K562 (cell line): ENCODE data around the gene FBXO8. TPM values are rescaled to one million over a fixed set of nuclear protein-coding genes. Genes with fewer than 3 reads are reported as not detected.

Experiments used
- ATAC-seq: fragments of 200-7000 bp; cut with Tn5 transposase; 3 replicates; pipeline ENCODE4 v1.9.1; 2020; ENCODE audit warnings: moderate library complexity
- BruUV-seq: library from RNA; stranded (reverse); fragments of 400-500 nt; replicated peaks from 2 replicates; lab custom pipeline; 2021; lab: Mats Ljungman, UMichigan
- CTCF ChIA-PET: fragments of 300-600 bp; formaldehyde crosslinking; extraction: SDS; loops from one replicate; lab custom pipeline; 2021; ENCODE audit warnings: low intra/inter-chr PET ratio; lab: Yijun Ruan, JAX
- POLR2A ChIA-PET: fragments of 300-600, 350-650 bp; sonication (Branson Sonifier 250); formaldehyde crosslinking; extraction: SDS; loops from one replicate; lab custom pipeline; 2021; ENCODE audit warnings: antibody characterized with exemption, inconsistent platforms; lab: Yijun Ruan, JAX
- DNase-seq, 4 experiments: peaks; one replicate each; pipeline versions ENCODE4 v3.0.0 to v3.0.0-alpha.2; 2011 to 2018; ENCODE audit warnings: low spot score in 3 of 4, mixed read lengths in 3 of 4; ENCODE audit errors: extremely low read depth in 1 of 4
- FAIRE-seq: peaks from 2 replicates; lab custom pipeline; 2011; peaks lifted over from hg19 to GRCh38; lab: Jason Lieb, UNC
- H2AFZ ChIP-seq: 2 replicates; pipeline ENCODE4 v1.6.0; 2011; ENCODE audit warnings: low read depth, low read length, control low read depth, inconsistent platforms
- H3K27ac ChIP-seq: fragments of 200-600 bp; 3 replicates; pipeline ENCODE4 v1.8.0; 2011; ENCODE audit warnings: low read depth, mild to moderate bottlenecking, control low read depth, inconsistent platforms, low read length, moderate library complexity, mixed read lengths; ENCODE audit errors: extremely low read depth
- H3K27me3 ChIP-seq, 2 experiments: fragments of 300-600 bp in 1 of 2; 2 replicates in 1 of 2; 3 replicates in 1 of 2; pipeline versions ENCODE4 v1.6.0 to v1.8.0; 2011; ENCODE audit warnings: inconsistent platforms in 2 of 2, low read length in 2 of 2, mild to moderate bottlenecking in 1 of 2, mixed read lengths in 1 of 2, moderate library complexity in 1 of 2; ENCODE audit not compliant: control insufficient read depth in 2 of 2, insufficient read depth in 2 of 2
- H3K36me3 ChIP-seq: fragments of 300-600 bp; 3 replicates; pipeline ENCODE4 v1.8.0; 2011; ENCODE audit warnings: mild to moderate bottlenecking, low read length, inconsistent platforms; ENCODE audit not compliant: control insufficient read depth, insufficient read depth
- H3K4me1 ChIP-seq, 2 experiments: fragments of 200-600 bp in 1 of 2; replicated peaks in 1 of 2; 2 replicates in 1 of 2; 3 replicates in 1 of 2; pipeline versions ENCODE4 v1.5.1 to v1.8.0; 2011; ENCODE audit warnings: inconsistent platforms in 2 of 2, low read length in 2 of 2, mild to moderate bottlenecking in 1 of 2, mixed read lengths in 1 of 2, moderate library complexity in 1 of 2; ENCODE audit not compliant: control insufficient read depth in 2 of 2, insufficient read depth in 2 of 2
- H3K4me2 ChIP-seq: 2 replicates; pipeline ENCODE4 v1.6.1; 2011; ENCODE audit warnings: low read length, control low read depth, inconsistent platforms, mixed read lengths; ENCODE audit not compliant: insufficient read depth
- H3K4me3 ChIP-seq: fragments of 200-600 bp; sonication (generic), shearing (Covaris generic); 2 replicates; pipeline ENCODE4 v1.5.1; 2016; ENCODE audit warnings: control low read depth, inconsistent platforms
- H3K79me2 ChIP-seq: fragments of 200-600 bp; 3 replicates; pipeline ENCODE4 v1.8.0; 2011; ENCODE audit warnings: low read length, inconsistent platforms; ENCODE audit not compliant: control insufficient read depth, insufficient read depth
- H3K9ac ChIP-seq, 2 experiments: 2 replicates each; pipeline versions ENCODE4 v1.6.0 to v1.6.1; 2011; ENCODE audit warnings: low read depth in 2 of 2, low read length in 2 of 2, control low read depth in 1 of 2, inconsistent platforms in 1 of 2, mild to moderate bottlenecking in 1 of 2, mixed read lengths in 1 of 2; ENCODE audit not compliant: insufficient read depth in 1 of 2
- H3K9me1 ChIP-seq: one replicate; pipeline ENCODE4 v1.6.0; 2011; ENCODE audit warnings: inconsistent platforms, mild to moderate bottlenecking, low read length, moderate library complexity; ENCODE audit not compliant: control insufficient read depth, insufficient read depth
- H3K9me3 ChIP-seq: replicated peaks from 2 replicates; pipeline ENCODE4 v1.5.1; 2011; ENCODE audit warnings: low read depth, low read length, inconsistent platforms; ENCODE audit not compliant: control insufficient read depth, insufficient read depth
- H4K20me1 ChIP-seq: replicated peaks from 2 replicates; pipeline ENCODE4 v1.6.1; 2011; ENCODE audit warnings: low read length, inconsistent platforms, mixed read lengths; ENCODE audit not compliant: control insufficient read depth, insufficient read depth
- BACH1 ChIP-seq: fragments of 200-800 bp; sonication (Bioruptor generic); IDR thresholded peaks from 2 replicates; pipeline ENCODE4 v1.6.1; 2016; ENCODE audit warnings: missing genetic modification characterization, missing compliant biosample characterization
- NELFE ChIP-seq: IDR thresholded peaks from 2 replicates; pipeline ENCODE4 v1.6.1; 2011; ENCODE audit warnings: mild to moderate bottlenecking; ENCODE audit not compliant: insufficient read depth, insufficient read length
- POLR2G ChIP-seq: fragments of 200-400 bp; formaldehyde crosslinking; IDR thresholded peaks from 2 replicates; pipeline ENCODE4 v1.6.1; 2017; ENCODE audit warnings: low read depth, mild to moderate bottlenecking, antibody characterized with exemption, low read length, moderate library complexity
- SNAPC5 ChIP-seq: fragments of 250-450 bp; sonication (Bioruptor Pico); IDR thresholded peaks from 2 replicates; pipeline ENCODE4 v1.8.0; 2021; ENCODE audit warnings: moderate library complexity, mild to moderate bottlenecking, inconsistent platforms
- ZNF134 ChIP-seq: fragments of 250-450 bp; sonication (Bioruptor Pico); conservative IDR thresholded peaks from 2 replicates; pipeline ENCODE4 v1.4.0; 2020
- ZNF696 ChIP-seq: fragments of 250-450 bp; sonication (Bioruptor Pico); conservative IDR thresholded peaks from 2 replicates; pipeline ENCODE4 v1.4.0; 2020; ENCODE audit warnings: mild to moderate bottlenecking, moderate library complexity
- WGBS: fragments of 100-300 bp; shearing (Covaris generic); methylation state at CpG from one replicate; pipeline ENCODE4 v1.1.6; 2016; ENCODE audit warnings: low coverage, mixed read lengths; ENCODE audit not compliant: insufficient coverage; ENCODE audit errors: missing lambda C conversion rate; 5-methylcytosine and 5-hydroxymethylcytosine counted together
- in situ Hi-C: fragments of 300-500 bp; cut with MboI; formaldehyde crosslinking; loops from 4 replicates; pipeline ENCODE4 v1.15.0; 2018; ENCODE audit warnings: inconsistent platforms, mixed read lengths
- intact Hi-C: fragments of 100-400 bp; cut with micrococcal nuclease; formaldehyde crosslinking; loops from 2 replicates; pipeline ENCODE4 v1.14.2; 2022
- polyA plus RNA-seq, 8 experiments: library from polyadenylated mRNA; depleted of rRNA in 4 of 8; stranded (reverse) in 5 of 8; unstranded in 3 of 8; fragments of >200 nt; fragmentation: Nextera tagmentation in 2 of 8; fragmentation: Illumina TruSeq in 1 of 8; extraction: Ambion mirVana in 2 of 8; extraction: Trizol in 1 of 8; gene quantifications; 2 replicates each; pipeline versions ENCODE4 v1.2.1 to v1.2.3, GENCODE V29; 2011 to 2014; ENCODE audit warnings: inconsistent platforms in 1 of 8, missing spikeins in 1 of 8
- total RNA-seq, 7 experiments: library from RNA; depleted of rRNA in 6 of 7; stranded (reverse); fragments of >200 nt in 6 of 7; fragmentation: Illumina TruSeq in 2 of 7; extraction: Trizol in 2 of 7; gene quantifications; 2 replicates each; pipeline versions ENCODE4 v1.2.1 to v1.2.3, GENCODE V29; 2011 to 2021; ENCODE audit warnings: low replicate concordance in 1 of 7

Gene FBXO8
- total and polyA plus RNA-seq, 9 of the 15 experiments (the other 6 are each of a cell fraction or from before 2014, with no cell fraction given), result 12.9 to 27.1 (median 14.8) TPM

DNA sequence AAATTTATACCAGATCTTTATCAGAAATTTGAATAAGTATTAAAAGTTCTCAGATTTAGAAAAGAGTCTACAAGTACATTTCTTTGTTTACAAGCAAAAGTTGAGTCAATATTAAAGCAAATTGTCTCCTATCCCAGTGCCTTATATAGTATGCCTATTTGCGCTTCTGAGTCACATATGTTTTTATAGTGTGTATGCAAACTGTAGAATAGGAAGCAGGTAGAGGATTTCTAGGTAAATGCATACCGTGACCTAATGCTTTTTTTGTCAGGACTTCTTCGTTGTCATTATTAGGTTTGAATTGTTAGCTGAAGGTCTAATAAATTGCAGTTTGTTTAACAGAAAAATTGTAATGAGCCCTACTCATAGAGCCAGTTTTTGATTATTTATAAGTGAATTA, 22.5 kb upstream of the FBXO8 start:
- Histone ChIP-seq H3K9ac (no peak overlapping the region), H3K4me2 (no peak overlapping the region), H3K36me3 (peaks cover 70% of the 10 kb centered on the region), H3K4me1 (no peaks in the 10 kb centered on the region), H2AFZ (no peak overlapping the region), H3K79me2 (no peaks in the 10 kb centered on the region), H3K27me3 (no peaks in the 10 kb centered on the region), H4K20me1 (no peaks in the 10 kb centered on the region), H3K9me3 (no peaks in the 10 kb centered on the region), H3K4me3 (no peak overlapping the region), H3K27ac (no peak overlapping the region), H3K9me1 (no peaks in the 10 kb centered on the region)
- CTCF ChIA-PET, result no interaction called here
- TF ChIP-seq BACH1 (tag), result no peak
- TF ChIP-seq ZNF134 (CRISPR knock-in tag), result no peak
- FAIRE-seq (no peak), DNase-seq (no peak), ATAC-seq (no peak)
- intact Hi-C loops (no loop called here), in situ Hi-C loops (no loop called here)
- 70% methylated on average over 3 of the region's 3 CpGs for WGBS
- POLR2A ChIA-PET, result no interaction called here
- BruUV-seq, result no TSS peak

DNA sequence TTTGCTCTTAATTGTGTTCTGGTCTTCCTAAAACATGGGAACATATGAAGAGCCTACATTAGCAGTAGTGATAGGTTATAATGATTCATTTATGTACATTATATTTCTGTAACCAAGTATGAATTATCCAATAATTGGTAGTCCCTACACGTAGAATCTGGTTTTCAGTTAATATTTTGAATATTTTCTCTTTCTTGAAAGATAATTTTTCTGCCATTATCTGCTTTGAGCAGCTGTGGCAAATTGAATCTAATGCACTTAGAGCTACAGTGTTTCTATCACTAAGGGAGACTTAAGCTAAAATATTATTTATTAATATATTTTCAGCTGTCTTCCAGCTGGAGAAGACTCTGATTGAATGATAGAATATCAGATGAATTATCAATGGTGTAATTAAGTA, 21.2 kb upstream of the FBXO8 start:
- Histone ChIP-seq H3K4me2 (no peak overlapping the region), H3K4me3 (no peak overlapping the region), H3K4me1 (no peaks in the 10 kb centered on the region), H4K20me1 (no peaks in the 10 kb centered on the region), H3K27ac (no peak overlapping the region), H3K36me3 (peaks cover 77% of the 10 kb centered on the region), H2AFZ (no peak overlapping the region), H3K9me3 (no peaks in the 10 kb centered on the region), H3K27me3 (no peaks in the 10 kb centered on the region), H3K79me2 (no peaks in the 10 kb centered on the region; the same call in 2 of the 3 replicates), H3K9ac (no peak overlapping the region), H3K9me1 (no peaks in the 10 kb centered on the region)
- BruUV-seq, result no TSS peak
- ChIA-PET POLR2A (interaction anchor here (0.8 kb wide), 1 partner anchor 10 kb away, joined by 3 read pairs; no protein-coding TSS in a partner anchor), CTCF (no interaction called here)
- intact Hi-C loops, result no loop called here
- DNase-seq (no peak), FAIRE-seq (no peak), ATAC-seq (no peak)
- WGBS, result 94% methylated on average over 1 of the region's 1 CpG
- TF ChIP-seq NELFE, result no peak
- TF ChIP-seq SNAPC5 (CRISPR knock-in tag), result no peak
- TF ChIP-seq POLR2G, result no peak
- no peak for TF ChIP-seq ZNF696
- in situ Hi-C loops, result no loop called here
